Neural progenitor cell (in vitro differentiated cells): ENCODE data around the gene CCL23. TPM values are rescaled to one million over a fixed set of nuclear protein-coding genes. Genes with fewer than 3 reads are reported as not detected.
A peak's percentile ranks its signal among the peaks of the same experiment; 100 is the strongest.

Experiments used
- DNase-seq: peaks from one replicate; pipeline ENCODE4 v3.0.0-alpha.2; 2016; ENCODE audit warnings: low spot score
- H2AFZ ChIP-seq: fragments of 200-600 bp; sonication (generic); replicated peaks from 2 replicates; pipeline ENCODE4 v1.6.1; 2016; ENCODE audit warnings: antibody characterized with exemption
- H3F3A ChIP-seq: fragments of 200-600 bp; sonication (generic); 2 replicates; pipeline ENCODE4 v1.6.1; 2016; ENCODE audit warnings: antibody characterized with exemption, low read depth
- H3K27ac ChIP-seq: fragments of 200-600 bp; sonication (generic); 2 replicates; pipeline ENCODE4 v1.5.1; 2016; ENCODE audit warnings: mild to moderate bottlenecking
- H3K27me3 ChIP-seq: fragments of 200-600 bp; sonication (generic); 2 replicates; pipeline ENCODE4 v1.6.1; 2016; ENCODE audit warnings: mild to moderate bottlenecking, moderate library complexity
- H3K36me3 ChIP-seq: fragments of 200-600 bp; sonication (generic); 2 replicates; pipeline ENCODE4 v1.5.1; 2016
- H3K4me1 ChIP-seq: fragments of 200-600 bp; sonication (generic); 2 replicates; pipeline ENCODE4 v1.6.1; 2016; ENCODE audit warnings: mixed run types
- H3K4me2 ChIP-seq: fragments of 200-600 bp; sonication (generic); 2 replicates; pipeline ENCODE4 v1.6.1; 2016
- H3K4me3 ChIP-seq: fragments of 200-600 bp; sonication (generic); 2 replicates; pipeline ENCODE4 v1.5.1; 2016
- H3K79me2 ChIP-seq: fragments of 200-600 bp; sonication (generic); 2 replicates; pipeline ENCODE4 v1.6.1; 2016; ENCODE audit warnings: low read depth
- H3K9ac ChIP-seq: fragments of 200-600 bp; sonication (generic); 2 replicates; pipeline ENCODE4 v1.6.1; 2016
- H3K9me3 ChIP-seq: fragments of 200-600 bp; sonication (generic); 2 replicates; pipeline ENCODE4 v1.5.1; 2016; ENCODE audit warnings: low read depth
- H4K20me1 ChIP-seq: fragments of 200-600 bp; sonication (generic); 2 replicates; pipeline ENCODE4 v1.6.1; 2016; ENCODE audit warnings: low read depth
- H3K27ac Mint-ChIP-seq: 3 replicates; pipeline ENCODE4 v1.8.0; 2021; ENCODE audit warnings: mixed read lengths
- H3K27me3 Mint-ChIP-seq: 2 replicates; pipeline ENCODE4 v1.8.0; 2022; ENCODE audit warnings: low read depth, mild to moderate bottlenecking, inconsistent platforms, moderate library complexity, mixed read lengths; ENCODE audit not compliant: insufficient read depth
- H3K36me3 Mint-ChIP-seq: 3 replicates; pipeline ENCODE4 v1.8.0; 2021; ENCODE audit warnings: mixed read lengths
- H3K4me1 Mint-ChIP-seq: 3 replicates; pipeline ENCODE4 v1.8.0; 2021; ENCODE audit warnings: mixed read lengths
- H3K4me3 Mint-ChIP-seq: 3 replicates; pipeline ENCODE4 v1.8.0; 2021; ENCODE audit warnings: mild to moderate bottlenecking, moderate library complexity, mixed read lengths
- H3K9me3 Mint-ChIP-seq: 3 replicates; pipeline ENCODE4 v1.8.0; 2020; ENCODE audit warnings: mixed read lengths
- EZH2 ChIP-seq: fragments of 200-600 bp; sonication (generic); IDR thresholded peaks from 2 replicates; pipeline ENCODE4 v1.6.1; 2017; ENCODE audit warnings: antibody characterized with exemption, mild to moderate bottlenecking, moderate library complexity
- EZH2phosphoT487 ChIP-seq: fragments of 200-600 bp; sonication (generic); IDR thresholded peaks from 2 replicates; pipeline ENCODE4 v1.6.1; 2017; ENCODE audit warnings: antibody characterized with exemption
- total RNA-seq: library from RNA; depleted of rRNA; stranded (reverse); fragments of >200 nt; gene quantifications from 2 replicates; pipeline ENCODE4 v1.2.3, GENCODE V29; 2015; ENCODE audit warnings: low replicate concordance
- TF ChIP-seq, protein P1 (sequence below): fragments of 200-600 bp; sonication (generic); IDR thresholded peaks from 2 replicates; pipeline ENCODE4 v1.5.1; 2017; ENCODE audit warnings: antibody characterized with exemption, mild to moderate bottlenecking

CCL23 gene
- total RNA-seq, 1 donor from 2014 or later: not detected

DNA sequence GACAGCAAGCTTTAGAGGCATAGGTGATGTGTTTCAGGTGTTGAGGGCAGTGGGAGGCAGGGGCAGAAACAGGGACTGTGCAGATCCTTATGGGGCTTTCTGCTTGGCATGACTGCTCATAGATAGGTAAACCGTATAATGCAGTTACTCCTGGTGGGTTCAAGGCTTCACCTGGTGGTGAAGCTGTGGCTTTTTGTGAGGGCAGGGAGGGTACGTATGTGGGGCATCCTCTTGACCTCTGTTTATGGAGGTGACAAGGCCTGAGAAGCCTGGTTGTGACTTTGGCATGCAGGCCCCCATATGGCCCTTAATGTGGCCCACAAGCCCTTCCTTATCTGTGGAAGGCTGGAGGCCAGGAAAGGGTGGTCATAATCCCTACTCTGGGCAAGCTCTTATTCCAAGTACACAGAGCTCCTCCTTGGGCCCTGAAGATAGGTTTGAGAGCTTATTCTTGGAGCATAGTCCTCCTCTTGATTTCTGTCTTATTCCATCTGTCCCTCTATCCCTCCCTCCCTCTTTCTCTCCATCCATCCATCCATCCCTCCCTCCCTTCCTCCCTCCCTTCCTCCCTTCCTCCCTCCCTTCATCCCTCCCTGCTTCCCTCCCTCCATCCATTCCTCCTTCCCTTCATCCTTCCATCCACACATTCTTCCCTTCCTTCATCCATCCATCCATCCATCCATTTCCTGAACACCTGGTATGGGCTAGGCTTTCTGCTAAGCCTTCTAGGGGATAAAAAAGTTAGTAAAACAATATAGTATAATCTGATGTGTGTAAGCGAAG lies 35.2 kb downstream of the CCL23 start:
- no peaks in the 10 kb centered on the region for H3K4me1 ChIP-seq
- no peaks in the 10 kb centered on the region for H3K27me3 Mint-ChIP-seq
- no peak overlapping the region for H3K9ac ChIP-seq
- no peaks in the 10 kb centered on the region for H4K20me1 ChIP-seq
- H3K9me3 Mint-ChIP-seq: peaks cover 2% of the 10 kb centered on the region
- DNase-seq: no peak
- H3K4me3 ChIP-seq: no peak overlapping the region
- no peak overlapping the region for H3K27ac ChIP-seq
- no peaks in the 10 kb centered on the region for H3K36me3 Mint-ChIP-seq
- no peaks in the 10 kb centered on the region for H3K79me2 ChIP-seq
- H3K4me2 ChIP-seq: no peak overlapping the region
- H3K27me3 ChIP-seq: no peaks in the 10 kb centered on the region
- H3F3A ChIP-seq: no peaks in the 10 kb centered on the region
- H3K4me3 Mint-ChIP-seq: no peak overlapping the region
- H2AFZ ChIP-seq: no peak overlapping the region
- H3K27ac Mint-ChIP-seq: no peak overlapping the region
- H3K9me3 ChIP-seq: no peaks in the 10 kb centered on the region
- no peaks in the 10 kb centered on the region for H3K4me1 Mint-ChIP-seq
- TF ChIP-seq, protein P1, sequence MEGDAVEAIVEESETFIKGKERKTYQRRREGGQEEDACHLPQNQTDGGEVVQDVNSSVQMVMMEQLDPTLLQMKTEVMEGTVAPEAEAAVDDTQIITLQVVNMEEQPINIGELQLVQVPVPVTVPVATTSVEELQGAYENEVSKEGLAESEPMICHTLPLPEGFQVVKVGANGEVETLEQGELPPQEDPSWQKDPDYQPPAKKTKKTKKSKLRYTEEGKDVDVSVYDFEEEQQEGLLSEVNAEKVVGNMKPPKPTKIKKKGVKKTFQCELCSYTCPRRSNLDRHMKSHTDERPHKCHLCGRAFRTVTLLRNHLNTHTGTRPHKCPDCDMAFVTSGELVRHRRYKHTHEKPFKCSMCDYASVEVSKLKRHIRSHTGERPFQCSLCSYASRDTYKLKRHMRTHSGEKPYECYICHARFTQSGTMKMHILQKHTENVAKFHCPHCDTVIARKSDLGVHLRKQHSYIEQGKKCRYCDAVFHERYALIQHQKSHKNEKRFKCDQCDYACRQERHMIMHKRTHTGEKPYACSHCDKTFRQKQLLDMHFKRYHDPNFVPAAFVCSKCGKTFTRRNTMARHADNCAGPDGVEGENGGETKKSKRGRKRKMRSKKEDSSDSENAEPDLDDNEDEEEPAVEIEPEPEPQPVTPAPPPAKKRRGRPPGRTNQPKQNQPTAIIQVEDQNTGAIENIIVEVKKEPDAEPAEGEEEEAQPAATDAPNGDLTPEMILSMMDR: no peak
- TF ChIP-seq EZH2: no peak
- no peak for TF ChIP-seq EZH2phosphoT487
- H3K36me3 ChIP-seq: no peaks in the 10 kb centered on the region

DNA sequence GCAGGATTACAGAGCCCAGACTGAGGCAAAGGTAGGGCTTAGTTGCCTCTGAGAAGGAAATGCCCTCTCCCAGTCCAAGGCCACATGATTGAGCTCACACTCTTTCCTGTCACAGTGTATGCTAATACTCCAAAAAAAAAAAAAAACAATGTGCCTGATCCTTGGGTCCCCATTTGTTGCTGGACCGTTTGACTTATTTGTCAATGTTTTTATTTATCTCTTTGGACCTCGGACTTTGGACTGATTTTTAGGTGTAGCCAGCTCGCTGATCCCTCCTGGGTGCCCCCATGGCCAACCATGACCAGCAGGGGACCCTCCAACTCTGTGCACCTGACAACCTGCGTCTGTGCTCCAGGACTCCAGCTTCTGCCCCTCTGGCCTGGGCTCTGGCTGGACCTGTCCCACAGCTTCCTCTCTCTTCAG lies 35.9 kb downstream of the CCL23 start:
- Mint-ChIP-seq H3K4me3 (no peak overlapping the region), H3K4me1 (no peaks in the 10 kb centered on the region), H3K27me3 (no peaks in the 10 kb centered on the region), H3K9me3 (peaks cover 2% of the 10 kb centered on the region), H3K36me3 (no peaks in the 10 kb centered on the region), H3K27ac (no peak overlapping the region)
- no peaks in the 10 kb centered on the region for H3K4me1 ChIP-seq
- H3K79me2 ChIP-seq: no peaks in the 10 kb centered on the region
- H2AFZ ChIP-seq: no peak overlapping the region
- H3K27me3 ChIP-seq: no peaks in the 10 kb centered on the region
- H3K4me3 ChIP-seq: no peak overlapping the region
- TF ChIP-seq, protein P1: peak; percentile 41
- TF ChIP-seq EZH2 (no peak), EZH2phosphoT487 (no peak)
- H3K9ac ChIP-seq: no peak overlapping the region
- H3K27ac ChIP-seq: no peak overlapping the region
- H3K4me2 ChIP-seq: no peak overlapping the region
- no peaks in the 10 kb centered on the region for H3K9me3 ChIP-seq
- no peaks in the 10 kb centered on the region for H3K36me3 ChIP-seq
- peak; percentile 27 for DNase-seq
- no peaks in the 10 kb centered on the region for H3F3A ChIP-seq
- H4K20me1 ChIP-seq: no peaks in the 10 kb centered on the region

DNA sequence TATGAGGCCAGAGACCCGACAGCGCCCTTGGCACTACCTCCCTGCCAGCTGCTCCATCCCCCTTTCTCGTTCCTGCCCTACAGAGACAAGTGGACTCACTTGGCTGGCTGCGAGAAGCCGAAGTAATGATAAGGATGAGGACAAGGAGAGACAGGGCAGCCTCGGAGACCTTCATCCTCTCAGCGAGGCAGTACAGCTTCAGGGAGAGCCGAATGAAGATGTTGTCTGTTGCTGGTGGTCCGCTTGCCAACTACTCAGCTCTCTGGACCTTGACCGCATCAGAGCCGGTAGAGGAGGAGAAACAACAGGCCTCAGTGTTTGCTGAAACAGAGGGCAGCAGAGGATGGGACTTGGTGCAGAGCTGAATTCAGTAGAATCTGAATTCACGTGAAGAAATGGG lies 36.5 kb downstream of the CCL23 start, which contains the start of gene CCL16:
Gene CCL16, minus strand, starts transcription at position 252 of the 400 bp plus-strand sequence. Its CDS starts 77 bp downstream, at position 175.
- no peaks in the 10 kb centered on the region for H3K36me3 ChIP-seq
- Mint-ChIP-seq H3K9me3 (peaks cover 2% of the 10 kb centered on the region), H3K4me3 (no peak within 1 kb of the TSS), H3K36me3 (no peaks in the 10 kb centered on the region), H3K27me3 (no peaks in the 10 kb centered on the region), H3K4me1 (no peaks in the 10 kb centered on the region), H3K27ac (no peak within 1 kb of the TSS)
- H3K27me3 ChIP-seq: no peaks in the 10 kb centered on the region
- no peaks in the 10 kb centered on the region for H3K4me1 ChIP-seq
- no peaks in the 10 kb centered on the region for H3K9me3 ChIP-seq
- no peak within 1 kb of the TSS for H3K9ac ChIP-seq
- no peaks in the 10 kb centered on the region for H3F3A ChIP-seq
- H3K4me2 ChIP-seq: no peak within 1 kb of the TSS
- H2AFZ ChIP-seq: no peak within 1 kb of the TSS
- no peak for DNase-seq
- no peak for TF ChIP-seq EZH2phosphoT487
- TF ChIP-seq EZH2: no peak
- TF ChIP-seq, protein P1: no peak
- H4K20me1 ChIP-seq: no peaks in the 10 kb centered on the region
- no peak within 1 kb of the TSS for H3K27ac ChIP-seq
- no peak within 1 kb of the TSS for H3K4me3 ChIP-seq
- no peaks in the 10 kb centered on the region for H3K79me2 ChIP-seq
